RWPE1 (cell line): Measurements from ENCODE around the gene ADSL.

Experiments
- CTCF ChIA-PET: fragments of 350-600 bp; sonication (Branson Sonifier 250); formaldehyde crosslinking; extraction: SDS; loops from one replicate; lab custom pipeline; 2021; lab: Yijun Ruan, JAX
- POLR2A ChIA-PET: fragments of 400-600 bp; formaldehyde crosslinking; extraction: SDS; loops from one replicate; lab custom pipeline; 2020; ENCODE audit warnings: antibody characterized with exemption; ENCODE audit not compliant: low non-redundant PET; lab: Yijun Ruan, JAX
- DNase-seq: peaks from one replicate; pipeline ENCODE4 v3.0.0; 2012; ENCODE audit warnings: low spot score
- H3K27ac ChIP-seq: fragments of 450-650 bp; 2 replicates; pipeline ENCODE4 v1.5.1; 2017
- CTCF ChIP-seq: fragments of 450-650 bp; conservative IDR thresholded peaks from 2 replicates; pipeline ENCODE4 v1.5.1; 2017; ENCODE audit warnings: low read depth, mild to moderate bottlenecking

The ADSL gene

GRCh38 chr22:40423882-40424640 is 77.8 kb downstream of the ADSL start:
- DNase-seq, result no peak
- H3K27ac ChIP-seq, result peak overlapping the region; percentile 36
- ChIA-PET POLR2A (no interaction called here), CTCF (no interaction called here)
- no peak for TF ChIP-seq CTCF

- POLR2A ChIA-PET, result no interaction called here
Measured at GRCh38 chr22:40425082-40425481, 78.8 kb downstream of the ADSL start.

GRCh38 chr22:40426594-40427333 is 80.5 kb downstream of the ADSL start:
- POLR2A ChIA-PET, result no interaction called here
- TF ChIP-seq CTCF, result no peak
- CTCF ChIA-PET, result no interaction called here
- H3K27ac ChIP-seq, result no peak overlapping the region
- no peak for DNase-seq

More at GRCh38 chr22:40425082-40425481, 78.8 kb downstream of the ADSL start:
- CTCF ChIA-PET, result no interaction called here
- DNase-seq, result no peak
- TF ChIP-seq CTCF, result no peak
- H3K27ac ChIP-seq, result peak overlapping the region; percentile 3

- ChIA-PET CTCF (no interaction called here), POLR2A (no interaction called here)
- TF ChIP-seq CTCF, result no peak
Measured at GRCh38 chr22:40428796-40429195, 82.5 kb downstream of the ADSL start.

GRCh38 chr22:40429481-40429880 is 83.2 kb downstream of the ADSL start:
- peak overlapping the region; percentile 8; the same call in 1 of the 2 replicates for H3K27ac ChIP-seq
- TF ChIP-seq CTCF, result no peak
- ChIA-PET CTCF (no interaction called here), POLR2A (no interaction called here)
- no peak for DNase-seq

More at GRCh38 chr22:40428796-40429195, 82.5 kb downstream of the ADSL start:
- no peak for DNase-seq
- H3K27ac ChIP-seq, result 0 out of 2 replicates have a peak overlapping the region, but pooled peaks have one; percentile 3

- POLR2A ChIA-PET, result interaction anchor here (0.5 to 0.6 kb wide), 2 partner anchors 221 to 316 kb away, joined by 3 to 4 read pairs; no protein-coding TSS in a partner anchor
Measured at GRCh38 chr22:40430991-40431390, 84.7 kb downstream of the ADSL start.

More at GRCh38 chr22:40430991-40431390, 84.7 kb downstream of the ADSL start:
- CTCF ChIA-PET, result no interaction called here
- no peak overlapping the region; the same call in 1 of the 2 replicates for H3K27ac ChIP-seq
- DNase-seq, result no peak
- TF ChIP-seq CTCF, result no peak
